Adrenal gland (tissue), 12 donors: Measurements from ENCODE around the gene ABHD14A. TPM values are rescaled to one million over a fixed set of nuclear protein-coding genes. Genes with fewer than 3 reads are reported as not detected.

ENCODE experiments used
- DNase-seq, 7 donors: peaks; one replicate each; pipeline ENCODE4 v3.0.0-alpha.2; 2019 to 2020
- H3K27ac ChIP-seq, 5 donors: fragments of 200-600 bp; sonication (generic) in 4 of 5; 1 replicate in 3 of 5; 2 replicates in 2 of 5; pipeline versions ENCODE4 v1.5.1 to v1.8.0; 2016 to 2020; ENCODE audit warnings: mild to moderate bottlenecking in 1 of 5
- H3K27me3 ChIP-seq: fragments of 200-600 bp; 2 replicates; pipeline ENCODE4 v1.8.0; 2021
- H3K36me3 ChIP-seq, 2 donors: fragments of 200-600 bp; replicated peaks in 1 of 2; 1 replicate in 1 of 2; 2 replicates in 1 of 2; pipeline versions ENCODE4 v1.5.1 to v1.8.0; 2018 to 2022
- H3K4me1 ChIP-seq, 2 donors: fragments of 200-600 bp; replicated peaks in 1 of 2; 1 replicate in 1 of 2; 2 replicates in 1 of 2; pipeline versions ENCODE4 v1.5.1 to v1.8.0; 2018 to 2021
- H3K4me3 ChIP-seq, 4 donors: fragments of 200-600 bp; sonication (generic) in 3 of 4; one replicate each; pipeline ENCODE4 v1.5.1; 2016 to 2018
- H3K9me3 ChIP-seq, 3 donors: fragments of 200-600 bp; sonication (generic) in 1 of 3; replicated peaks in 1 of 3; 1 replicate in 2 of 3; 2 replicates in 1 of 3; pipeline versions ENCODE4 v1.5.1 to v1.8.0; 2016 to 2021
- POLR2A ChIP-seq, 2 donors: fragments of 450-650 bp; IDR thresholded peaks; one replicate each; pipeline ENCODE4 v1.6.1; 2017; ENCODE audit warnings: antibody characterized with exemption in 2 of 2, mild to moderate bottlenecking in 2 of 2, moderate library complexity in 1 of 2
- WGBS, 4 donors: extraction: QIAGEN DNeasy Blood & Tissue Kit in 2 of 4; methylation state at CpG; one replicate each; pipeline versions ENCODE4 v1.1.5 to v1.1.7; 2013 to 2017; 5-methylcytosine and 5-hydroxymethylcytosine counted together
- intact Hi-C, 2 donors: fragments of 100-400 bp; cut with DNase I; formaldehyde crosslinking; loops; one replicate each; pipeline versions ENCODE4 v1.14.1 to v1.15.0; 2022 to 2023
- polyA plus RNA-seq, 3 donors: library from polyadenylated mRNA; stranded (reverse); fragments of 200-250 nt in 2 of 3; fragments of 350-450 nt in 1 of 3; fragmentation: Illumina TruSeq in 1 of 3; extraction: RNeasy Lipid Tissue Mini Kit (QIAGEN cat#74804) in 1 of 3; gene quantifications; one replicate each; pipeline ENCODE4 v1.2.3, GENCODE V29; 2013 to 2014
- total RNA-seq, 9 donors: library from RNA; depleted of rRNA in 4 of 9; stranded (reverse); fragments of >200 nt in 4 of 9; fragments of 120-200 nt in 1 of 9; fragmentation: NEBNext Ultra II Directional in 1 of 9; extraction: Animal tissue kit (Norgen Biotek cat#: 25700) in 1 of 9; gene quantifications; one replicate each; pipeline versions ENCODE4 v1.1.0 to v1.2.4, GENCODE V29; 2013 to 2023
- TF ChIP-seq, protein P1 (sequence below), 6 experiments: fragments of 450-650 bp in 4 of 6; fragments of 200-600 bp in 2 of 6; sonication (generic) in 1 of 6; IDR thresholded peaks; 1 replicate in 5 of 6; 2 replicates in 1 of 6; pipeline versions ENCODE4 v1.5.1 to v1.8.0; 2016 to 2021; ENCODE audit warnings: antibody characterized with exemption in 6 of 6, mild to moderate bottlenecking in 2 of 6, moderate library complexity in 1 of 6
- donor health status: healthy with polysubstance abuse.
- donor health status: Bipolar disorder and iron deficiency.
- donor health status: DM: yes; HTN: yes; CAD: no.
- donor health status: DM: no; HTN: no; CAD: no.
- donor health status: DM: no; HTN: no; CAD: no.
- donor health status: DM: yes; HTN: yes; CAD: no.

ABHD14A gene
- total and polyA plus RNA-seq, 12 donors: 29.3 to 162 (median 77.1) TPM

DNA sequence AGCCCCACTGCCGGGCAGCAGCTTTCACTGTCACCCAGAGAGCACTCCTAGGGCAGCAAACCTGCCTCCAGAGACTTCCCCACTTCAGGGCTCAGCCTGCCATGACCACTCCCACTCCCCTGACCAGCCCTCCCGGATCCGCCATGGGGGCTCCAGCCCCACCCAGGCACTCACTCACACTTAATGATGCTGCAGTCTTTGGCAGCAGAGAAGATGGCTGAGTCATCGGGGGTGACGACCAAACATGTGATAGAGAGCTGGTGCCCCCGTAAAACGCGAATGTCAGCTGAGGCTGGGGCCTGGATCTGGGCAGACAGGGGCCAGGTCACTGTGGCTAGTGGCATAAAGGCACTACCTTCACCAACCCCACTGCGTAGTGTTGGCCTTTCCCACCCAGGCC, 37.9 kb upstream of the ABHD14A start:
- Histone ChIP-seq H3K4me1 (peaks cover 19 to 26% of the 10 kb centered on the region in 2 donors), H3K27ac (no peak overlapping the region), H3K4me3 (no peak overlapping the region), H3K36me3 (peaks cover 0 to 54% of the 10 kb centered on the region in 2 donors), H3K27me3 (no peaks in the 10 kb centered on the region), H3K9me3 (no peaks in the 10 kb centered on the region)
- intact Hi-C loops: no loop called here
- 68 to 79% (median 76%) methylated on average over 8 to 9 of the region's 9 CpGs for WGBS, 4 donors
- TF ChIP-seq POLR2A (IDR thresholded peaks at IDR 0.05): no peak
- TF ChIP-seq, protein P1, sequence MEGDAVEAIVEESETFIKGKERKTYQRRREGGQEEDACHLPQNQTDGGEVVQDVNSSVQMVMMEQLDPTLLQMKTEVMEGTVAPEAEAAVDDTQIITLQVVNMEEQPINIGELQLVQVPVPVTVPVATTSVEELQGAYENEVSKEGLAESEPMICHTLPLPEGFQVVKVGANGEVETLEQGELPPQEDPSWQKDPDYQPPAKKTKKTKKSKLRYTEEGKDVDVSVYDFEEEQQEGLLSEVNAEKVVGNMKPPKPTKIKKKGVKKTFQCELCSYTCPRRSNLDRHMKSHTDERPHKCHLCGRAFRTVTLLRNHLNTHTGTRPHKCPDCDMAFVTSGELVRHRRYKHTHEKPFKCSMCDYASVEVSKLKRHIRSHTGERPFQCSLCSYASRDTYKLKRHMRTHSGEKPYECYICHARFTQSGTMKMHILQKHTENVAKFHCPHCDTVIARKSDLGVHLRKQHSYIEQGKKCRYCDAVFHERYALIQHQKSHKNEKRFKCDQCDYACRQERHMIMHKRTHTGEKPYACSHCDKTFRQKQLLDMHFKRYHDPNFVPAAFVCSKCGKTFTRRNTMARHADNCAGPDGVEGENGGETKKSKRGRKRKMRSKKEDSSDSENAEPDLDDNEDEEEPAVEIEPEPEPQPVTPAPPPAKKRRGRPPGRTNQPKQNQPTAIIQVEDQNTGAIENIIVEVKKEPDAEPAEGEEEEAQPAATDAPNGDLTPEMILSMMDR (IDR thresholded peaks at IDR 0.05): no peak
- DNase-seq: peak in 1 of 7 donors; percentile 20

DNA sequence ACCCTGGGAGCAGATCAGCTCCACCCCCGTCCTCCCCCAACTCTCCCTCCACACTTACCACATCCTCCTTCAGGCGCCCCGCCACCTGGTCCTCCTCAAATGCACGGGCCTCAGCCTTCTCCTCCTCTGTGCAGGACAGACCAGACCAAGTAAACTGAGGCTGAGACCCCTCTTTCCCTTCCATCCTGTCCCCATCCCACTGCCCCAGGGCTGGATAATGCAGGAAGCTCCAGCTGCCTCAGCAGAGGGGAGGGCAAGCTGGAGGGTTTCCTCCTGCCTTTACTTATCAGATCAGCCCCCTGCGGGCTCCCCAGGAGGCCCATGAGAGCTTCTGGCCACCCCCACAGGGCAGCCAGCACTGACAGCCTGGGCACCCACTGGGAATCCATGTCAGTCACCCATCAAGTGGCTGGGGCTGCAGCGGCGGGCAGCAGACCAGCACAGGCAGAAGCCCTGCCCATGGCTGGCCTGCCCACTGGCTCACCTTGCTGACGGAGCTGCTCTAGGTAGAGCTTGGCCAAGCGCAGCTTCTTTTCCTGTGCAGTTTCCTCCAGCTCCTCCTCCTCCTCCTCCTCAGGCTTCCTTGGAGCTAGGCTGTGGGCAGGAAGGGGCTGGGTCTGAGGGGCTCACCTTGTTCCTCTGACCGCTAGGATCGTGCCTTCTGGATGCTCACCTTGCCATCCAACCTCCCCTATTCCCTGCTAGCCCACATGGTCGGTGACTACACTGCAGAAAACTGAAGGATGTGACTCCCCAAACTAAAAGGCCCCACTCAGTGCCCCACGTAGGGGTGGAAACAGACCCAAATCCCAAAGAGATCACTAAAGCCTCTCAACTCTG, 37.0 kb upstream of the ABHD14A start:
- Histone ChIP-seq H3K36me3 (peaks cover 0 to 51% of the 10 kb centered on the region in 2 donors), H3K27ac (no peak overlapping the region), H3K9me3 (no peaks in the 10 kb centered on the region), H3K4me1 (peaks cover 25 to 32% of the 10 kb centered on the region in 2 donors), H3K27me3 (no peaks in the 10 kb centered on the region), H3K4me3 (no peak overlapping the region)
- WGBS, 4 donors: 92 to 97% (median 95%) methylated on average over 9 to 13 of the region's 13 CpGs
- intact Hi-C loops: no loop called here
- DNase-seq: no peak
- TF ChIP-seq, protein P1 (IDR thresholded peaks at IDR 0.05): no peak
- no peak for TF ChIP-seq POLR2A (IDR thresholded peaks at IDR 0.05)

DNA sequence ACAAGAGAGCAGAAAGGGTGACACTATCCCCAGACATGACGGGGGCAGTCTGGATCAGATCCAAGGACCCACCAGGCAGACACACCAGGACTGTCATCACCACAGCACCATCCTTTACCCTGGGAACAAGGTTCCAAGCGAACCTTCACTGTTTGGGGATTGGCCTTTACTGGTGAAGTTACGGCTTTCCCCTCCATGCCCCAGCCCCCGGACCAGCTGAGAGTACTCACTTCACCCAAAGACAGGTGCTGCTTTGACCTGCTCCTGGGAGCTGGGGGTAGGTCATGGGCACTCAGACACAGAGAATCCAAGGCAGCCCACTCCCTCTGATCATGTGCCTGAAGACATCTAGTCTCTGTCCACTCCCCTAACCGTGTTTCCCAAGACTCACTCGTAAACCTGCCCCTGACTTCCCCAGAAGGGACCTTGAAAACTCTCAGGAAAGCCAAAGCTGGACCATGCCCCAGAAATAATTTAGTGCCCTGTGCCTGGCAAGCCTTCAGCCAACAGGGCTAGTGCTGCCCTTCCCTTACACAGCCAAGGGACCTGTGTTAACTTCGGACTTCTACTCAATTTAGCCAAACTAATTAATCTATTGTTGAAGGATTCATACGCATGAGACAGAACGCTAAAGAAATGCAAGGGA, 36.0 kb upstream of the ABHD14A start:
- H3K36me3 ChIP-seq: peaks cover 0 to 42% of the 10 kb centered on the region in 2 donors
- 63 to 75% (median 64%) methylated on average over 9 of the region's 9 CpGs for WGBS, 4 donors
- intact Hi-C loops: no loop called here

More for the DNA sequence above, 36.0 kb upstream of the ABHD14A start:
- no peak for TF ChIP-seq POLR2A (IDR thresholded peaks at IDR 0.05)
- TF ChIP-seq, protein P1 (IDR thresholded peaks at IDR 0.05): no peak
- Histone ChIP-seq H3K9me3 (no peaks in the 10 kb centered on the region), H3K27ac (peak overlapping the region in 1 of 5 donors; percentile 26), H3K4me3 (no peak overlapping the region), H3K4me1 (peaks cover 31 to 37% of the 10 kb centered on the region in 2 donors), H3K27me3 (no peaks in the 10 kb centered on the region)
- DNase-seq: peak in 5 of 7 donors; percentile 69 to 78 (median 73)
